ENCODE results near the gene CCDC134.

GRCh38 chr22:41782751-41783150 lies 17.7 kb upstream of the CCDC134 start:
- TF ChIP-seq RBBP5 (IDR thresholded peaks at IDR 0.05; ENCODE audit: borderline replicate concordance, insufficient read depth, low read length, poor library complexity, severe bottlenecking): no peak
- TF ChIP-seq ZNF407 (IDR thresholded peaks at IDR 0.05; ENCODE audit: low read depth): no peak
- no peak for TF ChIP-seq ZNF280B (CRISPR knock-in tag; IDR thresholded peaks at IDR 0.05)
- TF ChIP-seq, protein P1, sequence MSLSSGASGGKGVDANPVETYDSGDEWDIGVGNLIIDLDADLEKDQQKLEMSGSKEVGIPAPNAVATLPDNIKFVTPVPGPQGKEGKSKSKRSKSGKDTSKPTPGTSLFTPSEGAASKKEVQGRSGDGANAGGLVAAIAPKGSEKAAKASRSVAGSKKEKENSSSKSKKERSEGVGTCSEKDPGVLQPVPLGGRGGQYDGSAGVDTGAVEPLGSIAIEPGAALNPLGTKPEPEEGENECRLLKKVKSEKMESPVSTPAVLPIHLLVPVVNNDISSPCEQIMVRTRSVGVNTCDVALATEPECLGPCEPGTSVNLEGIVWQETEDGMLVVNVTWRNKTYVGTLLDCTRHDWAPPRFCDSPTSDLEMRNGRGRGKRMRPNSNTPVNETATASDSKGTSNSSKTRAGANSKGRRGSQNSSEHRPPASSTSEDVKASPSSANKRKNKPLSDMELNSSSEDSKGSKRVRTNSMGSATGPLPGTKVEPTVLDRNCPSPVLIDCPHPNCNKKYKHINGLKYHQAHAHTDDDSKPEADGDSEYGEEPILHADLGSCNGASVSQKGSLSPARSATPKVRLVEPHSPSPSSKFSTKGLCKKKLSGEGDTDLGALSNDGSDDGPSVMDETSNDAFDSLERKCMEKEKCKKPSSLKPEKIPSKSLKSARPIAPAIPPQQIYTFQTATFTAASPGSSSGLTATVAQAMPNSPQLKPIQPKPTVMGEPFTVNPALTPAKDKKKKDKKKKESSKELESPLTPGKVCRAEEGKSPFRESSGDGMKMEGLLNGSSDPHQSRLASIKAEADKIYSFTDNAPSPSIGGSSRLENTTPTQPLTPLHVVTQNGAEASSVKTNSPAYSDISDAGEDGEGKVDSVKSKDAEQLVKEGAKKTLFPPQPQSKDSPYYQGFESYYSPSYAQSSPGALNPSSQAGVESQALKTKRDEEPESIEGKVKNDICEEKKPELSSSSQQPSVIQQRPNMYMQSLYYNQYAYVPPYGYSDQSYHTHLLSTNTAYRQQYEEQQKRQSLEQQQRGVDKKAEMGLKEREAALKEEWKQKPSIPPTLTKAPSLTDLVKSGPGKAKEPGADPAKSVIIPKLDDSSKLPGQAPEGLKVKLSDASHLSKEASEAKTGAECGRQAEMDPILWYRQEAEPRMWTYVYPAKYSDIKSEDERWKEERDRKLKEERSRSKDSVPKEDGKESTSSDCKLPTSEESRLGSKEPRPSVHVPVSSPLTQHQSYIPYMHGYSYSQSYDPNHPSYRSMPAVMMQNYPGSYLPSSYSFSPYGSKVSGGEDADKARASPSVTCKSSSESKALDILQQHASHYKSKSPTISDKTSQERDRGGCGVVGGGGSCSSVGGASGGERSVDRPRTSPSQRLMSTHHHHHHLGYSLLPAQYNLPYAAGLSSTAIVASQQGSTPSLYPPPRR (CRISPR knock-in tag; IDR thresholded peaks at IDR 0.05; ENCODE audit: borderline replicate concordance): no peak
- TF ChIP-seq ZBTB26 (CRISPR knock-in tag; IDR thresholded peaks at IDR 0.05): no peak
- TF ChIP-seq HEY1 (CRISPR knock-in tag; IDR thresholded peaks at IDR 0.05; ENCODE audit: borderline replicate concordance): no peak
- TF ChIP-seq, protein P2, sequence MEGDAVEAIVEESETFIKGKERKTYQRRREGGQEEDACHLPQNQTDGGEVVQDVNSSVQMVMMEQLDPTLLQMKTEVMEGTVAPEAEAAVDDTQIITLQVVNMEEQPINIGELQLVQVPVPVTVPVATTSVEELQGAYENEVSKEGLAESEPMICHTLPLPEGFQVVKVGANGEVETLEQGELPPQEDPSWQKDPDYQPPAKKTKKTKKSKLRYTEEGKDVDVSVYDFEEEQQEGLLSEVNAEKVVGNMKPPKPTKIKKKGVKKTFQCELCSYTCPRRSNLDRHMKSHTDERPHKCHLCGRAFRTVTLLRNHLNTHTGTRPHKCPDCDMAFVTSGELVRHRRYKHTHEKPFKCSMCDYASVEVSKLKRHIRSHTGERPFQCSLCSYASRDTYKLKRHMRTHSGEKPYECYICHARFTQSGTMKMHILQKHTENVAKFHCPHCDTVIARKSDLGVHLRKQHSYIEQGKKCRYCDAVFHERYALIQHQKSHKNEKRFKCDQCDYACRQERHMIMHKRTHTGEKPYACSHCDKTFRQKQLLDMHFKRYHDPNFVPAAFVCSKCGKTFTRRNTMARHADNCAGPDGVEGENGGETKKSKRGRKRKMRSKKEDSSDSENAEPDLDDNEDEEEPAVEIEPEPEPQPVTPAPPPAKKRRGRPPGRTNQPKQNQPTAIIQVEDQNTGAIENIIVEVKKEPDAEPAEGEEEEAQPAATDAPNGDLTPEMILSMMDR (IDR thresholded peaks at IDR 0.05 in 2 of 3, conservative IDR thresholded peaks at IDR 0.05 in 1 of 3; ENCODE audit: insufficient read depth in 2 of 3, low read depth in 1 of 3, low read length in 3 of 3): no peak
- TF ChIP-seq, protein P3, sequence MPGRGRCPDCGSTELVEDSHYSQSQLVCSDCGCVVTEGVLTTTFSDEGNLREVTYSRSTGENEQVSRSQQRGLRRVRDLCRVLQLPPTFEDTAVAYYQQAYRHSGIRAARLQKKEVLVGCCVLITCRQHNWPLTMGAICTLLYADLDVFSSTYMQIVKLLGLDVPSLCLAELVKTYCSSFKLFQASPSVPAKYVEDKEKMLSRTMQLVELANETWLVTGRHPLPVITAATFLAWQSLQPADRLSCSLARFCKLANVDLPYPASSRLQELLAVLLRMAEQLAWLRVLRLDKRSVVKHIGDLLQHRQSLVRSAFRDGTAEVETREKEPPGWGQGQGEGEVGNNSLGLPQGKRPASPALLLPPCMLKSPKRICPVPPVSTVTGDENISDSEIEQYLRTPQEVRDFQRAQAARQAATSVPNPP (IDR thresholded peaks at IDR 0.05; ENCODE audit: borderline replicate concordance, insufficient read depth, insufficient read length): no peak
- TF ChIP-seq SMC3 (conservative IDR thresholded peaks at IDR 0.05; ENCODE audit: insufficient read depth, low read depth, low read length): no peak
- no peak for TF ChIP-seq SRSF9 (IDR thresholded peaks at IDR 0.05; ENCODE audit: borderline replicate concordance, low read depth, low read length)

Measured in K562 (cell line).